NCI-H2196 (cell line): ENCODE results near the gene PI16.

Experiments used
- DNase-seq: peaks from one replicate; lab custom pipeline; 2025; ENCODE audit not compliant: unreplicated experiment; lab: John Stamatoyannopoulos, UW

The PI16 gene

DNA sequence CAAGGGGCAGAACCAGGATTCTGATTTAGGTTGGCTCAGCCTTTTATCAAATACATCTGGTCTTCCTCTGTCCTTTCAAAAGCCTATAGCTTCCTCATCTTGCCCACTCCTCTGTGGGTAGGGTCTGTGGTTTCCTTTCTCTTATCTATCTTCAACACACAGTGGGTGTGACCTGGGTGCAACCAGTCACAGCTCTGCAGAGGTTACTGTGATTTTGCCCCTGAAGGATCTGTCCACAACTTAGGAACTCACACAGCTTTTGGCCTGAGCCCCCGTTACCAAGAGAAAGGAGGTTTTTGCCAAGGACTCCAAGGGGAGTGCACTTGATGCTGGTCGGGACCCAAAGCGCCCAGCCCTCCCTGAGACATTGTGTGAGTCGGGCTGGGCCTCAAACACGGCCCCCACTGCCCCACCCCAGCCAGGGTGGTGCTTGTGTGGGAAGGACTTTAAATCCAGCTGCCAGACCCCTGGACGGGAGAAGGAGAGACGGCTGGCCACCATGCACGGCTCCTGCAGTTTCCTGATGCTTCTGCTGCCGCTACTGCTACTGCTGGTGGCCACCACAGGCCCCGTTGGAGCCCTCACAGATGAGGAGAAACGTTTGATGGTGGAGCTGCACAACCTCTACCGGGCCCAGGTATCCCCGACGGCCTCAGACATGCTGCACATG lies at the start of gene PI16:
PI16 (plus strand) TSS at position 477 of the 670 bp plus-strand sequence; CDS start at position 500, 23 bp downstream.
- DNase-seq = no peak

DNA sequence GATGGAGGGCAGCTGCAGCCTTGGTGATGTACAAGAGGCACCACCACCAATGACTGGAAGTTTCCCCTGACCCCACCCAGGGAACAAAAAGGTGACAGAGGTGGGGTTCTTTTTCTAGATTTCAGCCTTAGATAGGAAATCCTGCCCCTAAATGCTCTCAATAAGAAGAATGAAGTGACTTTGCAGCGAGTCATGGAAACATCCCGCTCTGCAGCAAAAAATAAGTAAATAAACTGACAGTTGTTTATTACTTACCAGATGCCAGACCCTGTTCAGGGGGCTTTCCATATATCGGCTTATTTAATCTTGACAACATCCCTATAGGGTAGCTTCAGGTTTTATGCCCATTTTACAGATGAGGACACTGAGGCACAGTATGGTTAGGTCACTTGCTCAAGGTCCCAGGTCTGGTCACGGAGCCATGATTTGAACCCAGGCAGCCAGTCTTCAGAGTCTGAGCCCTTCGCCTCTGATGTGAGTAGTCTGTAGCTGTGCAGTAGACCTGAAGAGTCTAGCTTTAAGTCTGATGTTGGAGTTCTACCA lies 49.6 kb upstream of the PI16 start:
- no peak for DNase-seq

DNA sequence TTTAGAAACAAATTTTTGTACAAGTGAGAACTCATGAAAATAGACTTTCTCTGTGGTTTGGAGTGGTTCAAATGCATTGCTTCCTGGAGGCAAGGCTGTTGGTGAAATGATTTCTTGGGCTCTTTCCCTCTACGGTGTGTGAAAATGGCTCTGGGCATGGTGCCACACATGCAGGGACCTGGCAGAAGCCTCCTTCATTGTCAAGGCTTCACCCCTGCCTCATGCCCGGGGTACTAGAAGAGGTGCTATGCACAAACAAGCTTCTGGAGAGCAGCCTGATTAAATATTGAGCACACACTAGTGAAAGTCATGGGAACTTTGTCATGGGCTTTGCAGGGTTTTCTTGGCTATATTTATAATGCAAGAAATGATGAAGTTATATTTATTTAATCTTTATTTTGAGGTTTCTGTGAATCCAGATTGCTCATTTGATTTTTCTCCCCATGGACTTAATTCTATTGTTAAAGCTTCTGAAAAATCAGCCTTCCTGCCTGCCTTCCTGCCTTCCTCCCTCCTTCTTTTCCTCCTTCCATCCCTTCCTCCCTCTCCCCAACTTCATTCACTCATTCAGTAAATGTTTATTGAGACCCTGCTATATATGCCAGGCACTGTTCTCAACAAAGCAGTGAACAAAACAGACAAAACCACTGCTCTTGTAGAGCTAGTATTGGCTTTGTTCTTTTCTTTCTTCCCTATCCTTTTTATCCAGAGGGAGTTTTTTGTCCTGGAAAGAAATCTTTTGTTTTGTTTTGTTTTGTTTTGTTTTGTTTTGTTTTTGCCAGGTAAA lies 47.8 kb upstream of the PI16 start:
- peak; percentile 90 for DNase-seq

GRCh38 chr6:36907781-36908180 lies 46.8 kb upstream of the PI16 start:
- peak; percentile 65 for DNase-seq

- DNase-seq = no peak
Observed at GRCh38 chr6:36908747-36909146, 45.8 kb upstream of the PI16 start.

- no peak for DNase-seq
Observed at GRCh38 chr6:36912030-36912454, 42.5 kb upstream of the PI16 start.

GRCh38 chr6:36912586-36912985 lies 42.0 kb upstream of the PI16 start:
- no peak for DNase-seq

GRCh38 chr6:36913082-36913481 lies 41.5 kb upstream of the PI16 start:
- DNase-seq = no peak

DNA sequence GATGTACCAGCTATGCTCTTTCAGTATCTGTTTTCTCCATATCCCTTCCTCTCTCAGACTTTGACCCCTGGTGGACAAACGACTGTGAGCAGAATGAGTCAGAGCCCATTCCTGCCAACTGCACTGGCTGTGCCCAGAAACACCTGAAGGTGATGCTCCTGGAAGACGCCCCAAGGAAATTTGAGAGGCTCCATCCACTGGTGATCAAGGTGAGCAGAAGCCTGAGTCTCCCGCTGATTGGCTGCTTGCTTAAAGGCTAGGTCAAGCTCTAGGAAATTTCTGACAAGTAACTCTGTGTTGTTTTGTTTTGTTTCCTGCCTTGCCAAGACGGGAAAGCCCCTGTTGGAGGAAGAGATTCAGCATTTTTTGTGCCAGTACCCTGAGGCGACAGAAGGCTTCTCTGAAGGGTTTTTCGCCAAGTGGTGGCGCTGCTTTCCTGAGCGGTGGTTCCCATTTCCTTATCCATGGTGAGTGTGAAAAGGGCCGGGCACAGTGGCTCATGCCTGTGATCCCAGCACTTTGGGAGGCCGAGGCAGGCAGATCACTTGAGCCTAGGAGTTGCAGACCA lies 40.2 kb upstream of the PI16 start:
- peak; percentile 68 for DNase-seq

- DNase-seq = no peak
Observed at GRCh38 chr6:36915599-36915998, 38.9 kb upstream of the PI16 start.

- DNase-seq = no peak
Observed at GRCh38 chr6:36916126-36916525, 38.4 kb upstream of the PI16 start.

GRCh38 chr6:36917541-36918193 lies 36.9 kb upstream of the PI16 start:
- DNase-seq = no peak

DNA sequence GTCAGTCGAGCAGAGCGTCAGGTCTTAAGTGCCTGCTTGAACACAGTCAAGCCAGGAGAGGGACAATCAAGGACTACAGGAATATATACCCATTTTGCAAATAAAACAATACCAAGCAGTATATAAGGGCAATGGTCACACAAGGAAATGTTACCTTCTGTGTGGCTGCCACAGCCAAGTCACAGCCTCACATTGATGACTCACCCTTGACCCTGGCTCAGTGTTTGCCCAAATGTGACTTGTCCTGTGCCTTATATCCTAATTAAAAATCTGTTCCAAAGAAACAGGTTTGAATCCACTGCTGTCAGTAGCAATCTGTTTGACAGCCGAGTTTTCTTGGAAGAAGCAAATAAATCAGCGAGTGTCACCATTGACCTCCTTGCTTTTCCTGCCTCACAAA lies 34.5 kb upstream of the PI16 start:
- no peak for DNase-seq

DNA sequence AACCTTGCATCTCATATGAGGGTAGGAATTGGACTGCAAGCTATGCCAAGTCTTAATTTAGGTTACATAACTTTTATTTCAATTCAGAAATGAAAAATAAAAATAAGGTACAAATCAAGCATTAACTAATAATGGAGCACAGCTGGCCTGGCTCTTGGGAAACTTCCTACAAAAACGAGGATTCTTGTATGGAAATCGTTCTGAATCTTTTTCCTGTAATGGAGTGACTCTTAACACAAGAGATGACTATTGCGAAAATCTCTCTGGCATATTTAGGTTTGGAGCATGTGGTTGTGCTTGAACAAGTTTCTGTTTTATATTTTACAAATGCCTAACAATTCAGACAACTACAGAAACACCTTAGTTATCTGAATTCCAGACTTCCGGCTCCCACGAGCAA lies 34.0 kb upstream of the PI16 start:
- DNase-seq = no peak

GRCh38 chr6:36924131-36924530 lies 30.4 kb upstream of the PI16 start:
- no peak for DNase-seq

DNA sequence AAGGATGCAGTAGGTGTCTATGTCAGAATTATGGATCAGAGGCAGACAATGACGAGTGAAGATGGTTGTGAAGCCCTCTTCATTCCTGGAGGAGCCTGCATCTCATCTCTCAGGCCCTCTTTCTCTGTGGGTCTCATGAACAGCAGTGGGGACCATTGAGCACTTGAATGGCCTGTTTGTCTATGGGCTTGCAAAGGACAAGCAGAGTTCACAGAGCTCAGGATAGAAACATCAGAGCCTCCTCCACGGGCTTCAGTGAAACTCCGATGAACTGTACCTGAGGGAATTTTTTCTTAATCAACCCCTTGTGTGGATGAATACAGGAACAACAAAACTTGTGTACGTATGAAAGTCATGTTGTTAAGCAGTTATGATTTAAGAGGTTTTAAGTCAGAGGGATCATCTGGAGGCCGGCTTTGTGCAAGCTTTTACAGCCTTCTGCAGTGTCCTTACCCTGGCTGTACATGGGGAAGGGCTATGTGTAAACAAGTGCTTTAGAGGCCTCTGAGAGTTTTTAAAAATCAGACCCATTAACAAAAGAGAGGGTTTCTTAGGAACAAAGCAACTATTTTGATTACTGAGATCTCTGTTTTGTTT lies 29.7 kb upstream of the PI16 start:
- no peak for DNase-seq

GRCh38 chr6:36925809-36926208 lies 28.7 kb upstream of the PI16 start:
- no peak for DNase-seq

DNA sequence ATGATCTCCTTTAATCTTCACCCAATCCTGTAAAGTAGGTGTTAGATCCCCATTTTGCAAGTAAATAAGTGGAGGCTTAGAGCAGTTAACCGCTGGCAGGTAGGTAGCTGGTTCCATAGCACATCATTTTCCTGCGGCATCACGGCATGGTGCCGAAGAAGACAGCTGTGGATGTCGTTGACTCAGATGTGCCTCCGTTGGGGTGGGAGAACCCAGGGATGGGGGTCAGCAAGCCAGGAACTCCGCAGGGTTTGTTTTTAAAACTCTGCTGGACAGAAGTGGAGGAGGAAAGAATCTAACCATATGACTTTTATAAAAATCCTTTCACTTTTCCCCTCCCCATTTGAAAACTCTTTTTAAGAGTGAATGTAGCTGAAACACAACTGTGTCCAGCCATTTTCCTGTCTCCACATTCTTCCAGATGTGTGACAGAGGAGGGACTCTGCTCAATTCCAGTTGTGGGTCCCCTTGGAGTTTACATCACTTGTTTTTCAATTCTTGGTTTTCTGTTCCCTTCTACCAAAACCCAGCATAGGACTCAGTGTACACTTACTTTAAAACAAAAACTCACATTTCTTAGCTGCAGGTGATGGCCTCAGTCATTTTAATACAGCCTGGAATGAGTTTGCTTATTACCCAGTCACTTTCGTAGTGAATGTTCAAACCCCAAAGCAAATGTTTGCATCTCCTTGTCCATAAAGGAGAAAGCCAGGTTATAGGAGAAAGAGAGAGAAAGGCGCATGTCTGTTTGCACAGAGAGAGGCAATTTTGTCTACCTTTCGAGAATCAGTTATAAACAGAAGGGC lies 27.6 kb upstream of the PI16 start:
- DNase-seq = no peak

DNA sequence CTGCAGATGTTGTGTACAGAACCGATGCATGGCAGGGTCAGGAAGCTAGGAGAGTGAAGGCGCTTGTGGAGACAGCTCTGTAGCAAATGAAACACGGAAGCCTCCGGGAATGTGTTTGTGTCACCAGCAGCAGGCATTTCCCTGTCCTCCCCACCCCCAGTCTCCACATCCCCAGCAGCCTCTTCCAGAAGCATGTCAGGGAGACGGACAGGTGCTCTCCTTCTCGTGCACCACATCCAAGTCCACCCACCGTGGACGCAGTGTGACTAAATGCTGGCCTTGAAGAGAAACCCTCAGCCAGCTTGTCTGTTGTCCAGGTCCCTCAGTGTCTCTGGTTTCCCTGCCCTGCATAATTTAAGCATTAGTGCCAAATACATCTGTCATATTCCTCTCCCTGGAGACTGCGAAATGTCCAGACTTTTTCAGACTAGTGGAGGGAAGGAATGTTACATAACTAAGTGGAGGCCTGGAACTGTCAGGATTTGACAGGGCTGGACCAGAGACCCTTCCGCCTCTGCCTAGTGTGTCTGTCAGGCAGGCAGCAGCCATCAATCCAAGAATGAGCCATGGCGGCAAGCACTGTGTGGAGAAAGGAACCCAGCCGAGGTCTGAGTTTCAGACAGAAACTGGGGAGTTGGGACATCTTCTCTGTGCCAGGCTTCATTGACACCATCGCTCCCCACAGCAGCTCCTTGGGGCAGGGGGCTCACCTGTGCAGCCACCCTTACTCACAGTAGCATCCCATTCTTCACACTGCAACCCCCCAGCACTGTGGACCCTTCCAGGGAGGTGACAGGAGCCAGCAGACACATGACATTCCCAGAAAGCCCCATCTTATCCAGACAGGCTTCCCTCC lies 26.6 kb upstream of the PI16 start:
- DNase-seq = no peak
